Measurements from ENCODE around the gene DTYMK.
"Not testable (repeated sequence)": the region's sequence is repeated elsewhere in the genome, so short reads cannot be mapped to it uniquely, and the experiment has no call there.

The DTYMK gene

DNA sequence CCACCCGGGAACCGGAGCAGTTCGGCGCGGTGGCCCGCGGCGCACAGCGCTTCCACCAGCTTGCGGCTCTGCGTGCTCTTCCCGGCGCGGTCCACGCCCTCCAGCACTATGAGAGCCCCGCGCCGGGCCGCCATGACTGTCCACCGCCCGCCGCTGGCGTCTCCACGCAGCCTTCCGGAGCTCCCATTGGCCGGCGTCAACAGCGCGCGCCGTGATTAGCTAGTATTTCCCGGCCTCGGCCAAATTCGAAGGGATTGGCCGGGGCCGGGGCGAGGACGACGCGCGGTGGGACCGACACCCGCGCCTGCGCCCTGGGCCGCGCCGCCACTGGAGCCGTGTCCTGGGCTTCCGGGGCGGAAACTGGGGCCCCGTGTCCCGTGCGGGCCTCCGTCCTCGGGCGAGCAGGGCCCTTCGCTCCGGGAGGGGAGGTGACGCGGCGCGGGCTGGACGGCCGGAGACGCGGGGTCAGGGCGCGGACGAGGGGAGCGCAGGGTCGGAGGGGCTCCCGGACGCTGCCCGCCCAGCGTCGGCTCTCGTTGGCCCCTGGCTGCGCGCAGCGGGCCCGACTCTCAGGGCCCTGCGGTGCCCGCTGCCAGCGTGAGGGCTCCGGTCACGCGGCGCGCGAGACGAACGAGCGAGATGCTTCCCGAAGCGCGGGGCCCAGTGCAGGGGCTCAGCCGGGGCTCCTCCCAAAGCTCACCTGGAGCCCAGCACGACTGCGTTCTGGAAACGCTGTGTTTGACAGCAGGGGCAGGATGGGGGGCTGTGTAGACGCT, at the start of gene DTYMK:
DTYMK (minus strand) TSS at position 166 of the 776 bp plus-strand sequence; CDS start at position 134, 32 bp downstream.
- DNase-seq, result peak; percentile 98
- in situ Hi-C loops (cut with HindIII; ENCODE audit: low pct_ligation_motif_present, low pct_unique_long_range_greater_than_20kb, low sequenced_read_pairs), result no loop called here

- DNase-seq, result no peak
- in situ Hi-C loops (cut with HindIII; ENCODE audit: low pct_ligation_motif_present, low pct_unique_long_range_greater_than_20kb, low sequenced_read_pairs), result no loop called here
Measured at GRCh38 chr2:241736111-241736510, 49.5 kb upstream of the DTYMK start.

GRCh38 chr2:241734467-241735208, 48.0 kb upstream of the DTYMK start, which contains the start of gene D2HGDH:
Gene D2HGDH (plus strand): TSS chr2:241734630. CDS start chr2:241735225, 595 bp downstream.
- in situ Hi-C loops (cut with HindIII; ENCODE audit: low pct_ligation_motif_present, low pct_unique_long_range_greater_than_20kb, low sequenced_read_pairs), result no loop called here

DNA sequence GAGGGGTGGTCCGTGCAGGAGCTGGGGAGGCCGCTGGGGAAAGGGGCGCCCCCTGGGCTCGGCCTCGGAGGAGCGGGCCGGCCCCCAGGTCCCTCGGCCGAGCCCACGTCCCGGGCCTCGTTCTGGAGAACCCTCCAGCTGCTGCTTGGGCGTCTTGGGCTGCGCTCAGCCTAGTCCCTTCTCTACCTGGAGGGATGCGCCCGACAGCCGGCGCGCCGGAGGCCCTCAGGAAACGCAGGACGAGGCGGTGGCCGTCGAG, 47.5 kb upstream of the DTYMK start:
- in situ Hi-C loops (cut with HindIII; ENCODE audit: low pct_ligation_motif_present, low pct_unique_long_range_greater_than_20kb, low sequenced_read_pairs), result no loop called here
- no peak for DNase-seq

More at GRCh38 chr2:241734467-241735208, 48.0 kb upstream of the DTYMK start, which contains the start of gene D2HGDH:
- peak; percentile 89 for DNase-seq

GRCh38 chr2:241733391-241734207, 47.0 kb upstream of the DTYMK start:
- in situ Hi-C loops (cut with HindIII; ENCODE audit: low pct_ligation_motif_present, low pct_unique_long_range_greater_than_20kb, low sequenced_read_pairs), result no loop called here
- DNase-seq, result no peak

- in situ Hi-C loops (cut with HindIII; ENCODE audit: low pct_ligation_motif_present, low pct_unique_long_range_greater_than_20kb, low sequenced_read_pairs), result not testable (repeated sequence)
- DNase-seq, result peak; percentile 31
Measured at GRCh38 chr2:241732513-241733186, 46.0 kb upstream of the DTYMK start.

DNA sequence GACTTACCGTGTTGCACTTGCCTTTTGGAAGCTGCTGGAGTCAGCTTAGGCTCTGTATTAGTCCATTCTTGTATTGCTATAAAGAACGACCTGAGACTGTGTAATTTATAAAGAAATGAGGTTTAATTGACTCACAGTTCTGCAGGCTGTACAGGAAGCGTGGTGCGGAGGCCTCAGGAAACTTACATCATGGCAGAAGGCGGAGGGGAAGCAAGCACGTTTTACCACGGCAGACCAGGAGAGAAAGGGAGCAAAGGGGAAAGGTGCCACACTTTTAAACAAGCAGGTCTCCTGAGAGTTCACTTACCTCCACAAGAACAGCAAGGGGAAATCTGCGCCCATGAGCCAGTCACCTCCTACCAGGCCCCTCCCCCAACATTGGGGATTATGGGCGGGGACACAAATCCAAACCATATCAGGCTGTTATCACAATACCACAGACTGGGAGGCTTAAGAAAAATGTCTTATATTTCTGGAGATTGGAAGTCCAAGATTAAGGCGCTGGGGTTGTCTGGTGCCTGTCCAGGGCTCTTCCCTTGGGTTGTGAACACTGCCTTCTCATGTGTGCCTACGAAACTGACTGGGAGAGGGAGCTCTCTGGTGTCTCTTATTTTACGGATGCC, 44.2 kb upstream of the DTYMK start:
- in situ Hi-C loops (cut with HindIII; ENCODE audit: low pct_ligation_motif_present, low pct_unique_long_range_greater_than_20kb, low sequenced_read_pairs), result no loop called here
- DNase-seq, result no peak

DNA sequence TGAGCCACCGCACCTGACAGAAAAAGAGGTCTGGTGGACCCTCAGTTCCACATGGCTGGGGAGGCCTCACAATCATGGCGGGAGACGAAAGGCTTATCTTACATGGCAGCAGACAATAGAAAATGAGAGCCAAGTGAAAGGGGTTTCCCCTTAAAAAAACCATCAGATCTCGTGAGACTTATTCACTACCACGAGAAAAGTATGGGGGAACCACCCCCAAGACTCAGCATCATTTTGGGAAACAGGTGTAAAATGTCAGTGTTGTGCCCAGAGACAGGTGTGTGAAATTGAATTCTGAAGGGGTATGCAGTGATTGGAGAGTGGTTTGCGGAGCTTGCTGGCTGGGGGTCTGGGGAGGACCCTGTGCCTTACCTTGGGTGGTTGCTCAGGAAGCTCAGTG, 43.3 kb upstream of the DTYMK start:
- in situ Hi-C loops (cut with HindIII; ENCODE audit: low pct_ligation_motif_present, low pct_unique_long_range_greater_than_20kb, low sequenced_read_pairs), result no loop called here
- DNase-seq, result no peak

DNA sequence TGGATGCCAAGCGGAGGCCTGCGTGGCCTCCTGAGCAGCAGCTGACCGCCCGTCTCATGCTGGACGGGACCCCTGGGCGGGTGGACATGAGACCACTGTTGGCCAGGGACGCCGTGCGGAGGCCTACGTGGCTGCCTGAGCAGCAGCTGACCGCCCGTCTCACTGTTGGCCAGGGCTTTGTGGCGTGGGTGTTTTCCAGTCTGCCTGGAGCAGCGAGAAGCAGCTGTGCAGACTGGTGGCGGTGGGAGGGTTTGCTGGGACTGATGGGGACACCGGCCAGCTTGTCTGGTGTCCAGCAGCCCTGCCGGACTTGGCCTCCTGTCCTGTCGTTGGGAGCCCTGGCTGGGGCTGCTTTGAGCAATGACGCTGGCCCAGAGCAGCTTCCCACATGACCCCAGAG, 42.0 kb upstream of the DTYMK start:
- no peak for DNase-seq
- in situ Hi-C loops (cut with HindIII; ENCODE audit: low pct_ligation_motif_present, low pct_unique_long_range_greater_than_20kb, low sequenced_read_pairs), result no loop called here

DNA sequence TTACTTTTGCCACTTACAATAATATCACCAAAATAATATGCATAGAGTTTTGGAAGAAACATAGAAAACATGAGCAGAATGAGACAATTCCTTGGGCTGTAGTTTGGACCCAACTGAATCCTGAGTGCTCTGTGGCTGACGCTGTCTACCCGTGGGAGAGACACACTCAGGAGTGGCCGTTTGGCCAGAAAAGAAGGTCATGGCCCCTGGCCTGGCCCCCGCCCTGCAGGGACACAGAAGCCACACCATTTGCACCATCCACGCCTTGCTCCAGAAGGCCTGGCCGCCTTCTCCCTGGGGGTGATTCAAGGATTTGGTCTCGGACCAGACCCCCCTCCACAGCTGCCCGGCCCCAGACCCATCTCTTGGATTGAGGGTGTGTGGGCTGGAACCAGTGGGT, 41.4 kb upstream of the DTYMK start:
- in situ Hi-C loops (cut with HindIII; ENCODE audit: low pct_ligation_motif_present, low pct_unique_long_range_greater_than_20kb, low sequenced_read_pairs), result no loop called here

GRCh38 chr2:241726459-241726858, 39.8 kb upstream of the DTYMK start:
- DNase-seq, result no peak
- in situ Hi-C loops (cut with HindIII; ENCODE audit: low pct_ligation_motif_present, low pct_unique_long_range_greater_than_20kb, low sequenced_read_pairs), result no loop called here

More for the DNA sequence above, 41.4 kb upstream of the DTYMK start:
- DNase-seq, result no peak

DNA sequence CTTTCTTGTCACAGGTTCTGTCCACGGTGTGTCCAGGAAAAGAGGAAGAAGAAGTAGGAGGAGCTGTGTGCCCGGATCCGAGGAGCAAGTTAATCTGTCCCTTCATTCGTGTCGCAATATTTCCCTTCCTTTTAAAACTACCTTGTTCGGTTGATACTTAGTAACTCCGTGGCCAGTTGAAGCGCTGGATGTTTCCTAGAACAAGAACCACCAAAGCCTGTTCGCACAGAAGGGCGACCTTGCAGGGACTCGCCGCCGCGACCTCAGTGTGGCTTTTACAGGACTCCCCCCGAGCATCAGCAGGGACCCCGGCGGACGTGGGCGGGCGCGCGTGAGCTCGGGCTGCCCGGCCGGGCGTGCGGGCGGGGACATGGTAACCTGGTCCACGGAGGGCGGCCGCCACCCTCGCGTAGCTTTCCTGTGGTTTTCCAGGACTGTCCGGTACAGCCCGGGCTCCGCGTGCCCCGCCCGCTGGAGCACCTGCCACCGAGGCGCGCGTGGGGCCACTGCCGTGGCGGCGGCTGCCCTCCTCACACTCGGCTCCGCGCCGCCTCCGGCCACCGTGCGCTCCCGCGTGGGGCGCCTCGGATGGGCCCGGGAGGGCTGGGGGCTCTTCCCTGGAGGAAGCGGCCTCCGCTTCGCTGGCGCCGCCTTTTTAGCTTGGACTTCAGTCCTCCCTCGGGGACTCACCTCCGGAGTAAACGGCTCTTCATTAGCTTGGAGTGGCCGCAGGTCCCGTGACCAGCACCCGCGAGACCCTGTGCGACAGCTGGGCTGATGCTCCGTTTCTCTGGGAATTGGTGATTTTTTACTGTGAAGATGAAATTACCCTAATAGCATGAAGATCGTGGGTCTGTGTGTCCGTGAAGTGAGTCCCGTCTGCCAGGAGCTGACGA, 38.6 kb upstream of the DTYMK start:
- in situ Hi-C loops (cut with HindIII; ENCODE audit: low pct_ligation_motif_present, low pct_unique_long_range_greater_than_20kb, low sequenced_read_pairs), result no loop called here
- no peak for DNase-seq

DNA sequence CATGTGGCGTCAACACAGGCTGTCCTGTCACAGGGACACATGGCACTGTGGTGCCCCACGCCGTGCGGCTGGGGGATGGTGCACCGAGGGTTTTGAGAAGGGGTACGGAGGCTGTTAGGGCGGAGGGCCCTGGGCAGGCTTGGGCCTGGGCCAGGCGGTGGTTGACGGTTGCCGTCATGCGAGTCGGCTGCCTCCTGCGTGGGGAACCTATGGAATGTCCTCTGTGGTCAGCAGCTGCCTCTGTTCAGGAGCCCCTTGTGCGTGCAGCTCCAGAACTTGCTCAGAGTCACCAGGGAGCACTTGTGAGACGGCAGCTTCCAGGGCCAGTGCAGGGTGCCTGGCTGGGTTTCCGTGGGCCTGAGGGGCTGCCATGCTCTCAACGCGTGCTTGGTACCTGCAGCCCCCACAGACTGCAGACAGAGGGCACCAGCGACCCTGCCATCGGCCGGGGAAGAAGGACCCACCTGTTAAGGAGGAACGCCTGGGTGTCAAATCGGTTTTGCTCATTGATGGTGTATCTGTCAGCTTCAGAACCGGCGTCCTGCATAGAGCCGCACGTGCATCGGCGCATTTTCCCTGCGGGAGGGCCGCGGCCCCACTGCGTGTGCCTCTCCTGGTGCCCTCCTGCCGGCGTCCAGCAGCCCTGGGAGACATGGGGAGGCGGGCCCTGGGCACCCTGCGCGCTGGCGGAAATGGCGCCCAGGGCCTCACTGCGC, 37.8 kb upstream of the DTYMK start:
- no peak for DNase-seq
- in situ Hi-C loops (cut with HindIII; ENCODE audit: low pct_ligation_motif_present, low pct_unique_long_range_greater_than_20kb, low sequenced_read_pairs), result no loop called here

DNA sequence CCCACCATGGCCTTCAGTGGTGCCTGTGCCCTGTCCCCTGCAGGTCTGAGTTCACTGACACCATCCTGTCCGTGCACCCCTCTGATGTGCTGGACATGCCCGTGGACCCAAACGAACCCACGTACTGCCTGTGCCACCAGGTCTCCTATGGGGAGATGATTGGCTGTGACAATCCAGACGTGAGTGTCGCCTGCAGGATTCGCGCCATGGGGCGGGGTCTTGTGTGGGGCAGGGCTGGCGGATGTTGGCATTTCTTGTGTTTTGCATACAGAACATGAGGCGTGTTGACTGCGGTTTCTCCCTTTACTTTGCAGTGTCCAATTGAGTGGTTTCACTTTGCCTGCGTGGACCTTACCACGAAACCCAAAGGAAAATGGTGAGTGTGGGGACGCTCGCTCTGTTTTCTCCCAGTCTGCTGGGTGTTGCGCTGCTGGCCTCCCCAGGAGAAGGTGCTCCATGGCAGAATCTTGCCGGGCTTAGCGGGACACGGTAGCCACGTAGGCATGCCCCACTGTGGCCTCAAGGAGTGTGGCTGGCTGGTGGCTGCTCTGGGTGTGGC, 36.4 kb upstream of the DTYMK start:
- in situ Hi-C loops (cut with HindIII; ENCODE audit: low pct_ligation_motif_present, low pct_unique_long_range_greater_than_20kb, low sequenced_read_pairs), result no loop called here
- DNase-seq, result no peak

DNA sequence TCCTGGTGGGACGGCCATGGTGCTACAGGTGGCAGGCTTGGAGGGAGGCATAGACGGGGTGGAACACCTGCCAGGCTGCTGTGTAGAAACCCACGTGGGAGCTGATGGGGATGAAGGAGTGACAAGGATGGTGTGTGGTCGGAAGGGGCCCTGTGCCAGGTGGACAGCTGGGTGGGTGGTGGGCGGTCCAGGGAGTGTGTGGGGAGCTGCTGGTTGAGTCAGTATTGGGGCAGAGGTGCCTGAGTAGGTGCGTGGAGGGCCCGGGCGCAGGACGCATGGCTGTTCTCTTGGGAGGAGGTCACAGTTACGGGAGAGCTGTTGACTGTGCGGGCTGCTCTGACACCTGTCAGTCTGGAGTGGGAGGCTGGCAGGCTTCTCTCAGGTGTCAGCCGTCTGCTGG, 35.2 kb upstream of the DTYMK start:
- in situ Hi-C loops (cut with HindIII; ENCODE audit: low pct_ligation_motif_present, low pct_unique_long_range_greater_than_20kb, low sequenced_read_pairs), result no loop called here
- no peak for DNase-seq

- DNase-seq, result no peak
- in situ Hi-C loops (cut with HindIII; ENCODE audit: low pct_ligation_motif_present, low pct_unique_long_range_greater_than_20kb, low sequenced_read_pairs), result no loop called here
Measured at GRCh38 chr2:241720560-241720959, 33.9 kb upstream of the DTYMK start.

DNA sequence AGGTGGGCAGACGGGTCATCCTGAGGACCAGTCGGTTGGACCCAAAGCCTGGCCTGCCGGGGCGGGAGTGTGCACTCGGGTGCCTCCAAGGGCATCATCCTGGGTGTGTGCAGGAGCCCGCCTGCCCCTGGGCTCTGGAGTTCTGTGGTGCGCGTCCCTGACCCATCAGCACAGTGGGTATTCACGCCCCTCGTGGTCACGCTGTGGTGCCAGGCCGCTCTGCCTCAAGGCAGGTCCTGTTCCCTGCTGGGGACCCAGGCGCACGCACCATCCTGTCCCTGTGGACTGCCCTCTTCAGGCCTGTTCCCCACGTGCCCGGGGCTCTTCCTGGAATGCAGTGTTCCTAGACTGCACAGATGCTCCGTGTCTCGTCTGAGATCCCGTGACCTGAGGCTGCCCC, 33.5 kb upstream of the DTYMK start:
- no peak for DNase-seq
- in situ Hi-C loops (cut with HindIII; ENCODE audit: low pct_ligation_motif_present, low pct_unique_long_range_greater_than_20kb, low sequenced_read_pairs), result no loop called here

All from ACHN (cell line).